Measurements from ENCODE around the gene NUP54.

Gene NUP54, protein sequence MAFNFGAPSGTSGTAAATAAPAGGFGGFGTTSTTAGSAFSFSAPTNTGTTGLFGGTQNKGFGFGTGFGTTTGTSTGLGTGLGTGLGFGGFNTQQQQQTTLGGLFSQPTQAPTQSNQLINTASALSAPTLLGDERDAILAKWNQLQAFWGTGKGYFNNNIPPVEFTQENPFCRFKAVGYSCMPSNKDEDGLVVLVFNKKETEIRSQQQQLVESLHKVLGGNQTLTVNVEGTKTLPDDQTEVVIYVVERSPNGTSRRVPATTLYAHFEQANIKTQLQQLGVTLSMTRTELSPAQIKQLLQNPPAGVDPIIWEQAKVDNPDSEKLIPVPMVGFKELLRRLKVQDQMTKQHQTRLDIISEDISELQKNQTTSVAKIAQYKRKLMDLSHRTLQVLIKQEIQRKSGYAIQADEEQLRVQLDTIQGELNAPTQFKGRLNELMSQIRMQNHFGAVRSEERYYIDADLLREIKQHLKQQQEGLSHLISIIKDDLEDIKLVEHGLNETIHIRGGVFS

DNA sequence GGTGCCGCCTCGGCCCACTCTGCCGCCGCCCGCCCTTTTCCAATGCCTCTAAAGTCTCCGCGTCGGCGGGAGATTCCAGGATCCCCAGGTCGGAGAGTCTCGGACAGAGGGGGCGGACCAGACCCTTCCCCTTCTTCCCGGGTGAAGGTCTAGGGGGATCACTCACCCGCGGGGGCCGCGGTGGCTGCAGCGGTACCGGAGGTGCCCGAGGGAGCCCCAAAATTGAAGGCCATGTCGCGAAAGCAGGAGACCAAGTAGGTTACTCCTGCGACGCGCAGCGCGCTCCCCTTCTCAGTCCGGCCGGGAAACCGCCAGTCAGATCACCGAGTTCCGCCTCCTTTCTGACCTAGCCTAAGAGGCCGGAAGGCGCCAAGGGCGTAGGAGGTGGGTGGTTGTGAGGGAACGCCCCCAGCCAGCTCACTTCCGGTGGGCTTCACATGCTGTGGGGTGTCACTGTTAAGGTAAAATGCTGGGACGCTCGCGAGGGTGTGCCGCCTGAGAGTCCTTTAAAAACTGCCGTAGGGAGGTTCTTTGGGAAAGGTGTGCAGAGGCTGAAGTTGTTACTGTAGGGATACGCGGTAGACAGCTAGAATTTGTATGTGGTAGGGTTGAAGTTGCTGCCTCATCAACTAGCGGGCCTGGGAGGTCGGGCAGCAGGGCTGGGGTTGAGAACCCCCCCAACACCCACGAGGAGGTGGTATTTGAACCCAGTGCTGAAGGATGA, at the start of gene NUP54:
NUP54 (minus strand) TSS at position 256 of the 724 bp plus-strand sequence; CDS start at position 233, 23 bp downstream.
- DNase-seq = peak; percentile 92

DNA sequence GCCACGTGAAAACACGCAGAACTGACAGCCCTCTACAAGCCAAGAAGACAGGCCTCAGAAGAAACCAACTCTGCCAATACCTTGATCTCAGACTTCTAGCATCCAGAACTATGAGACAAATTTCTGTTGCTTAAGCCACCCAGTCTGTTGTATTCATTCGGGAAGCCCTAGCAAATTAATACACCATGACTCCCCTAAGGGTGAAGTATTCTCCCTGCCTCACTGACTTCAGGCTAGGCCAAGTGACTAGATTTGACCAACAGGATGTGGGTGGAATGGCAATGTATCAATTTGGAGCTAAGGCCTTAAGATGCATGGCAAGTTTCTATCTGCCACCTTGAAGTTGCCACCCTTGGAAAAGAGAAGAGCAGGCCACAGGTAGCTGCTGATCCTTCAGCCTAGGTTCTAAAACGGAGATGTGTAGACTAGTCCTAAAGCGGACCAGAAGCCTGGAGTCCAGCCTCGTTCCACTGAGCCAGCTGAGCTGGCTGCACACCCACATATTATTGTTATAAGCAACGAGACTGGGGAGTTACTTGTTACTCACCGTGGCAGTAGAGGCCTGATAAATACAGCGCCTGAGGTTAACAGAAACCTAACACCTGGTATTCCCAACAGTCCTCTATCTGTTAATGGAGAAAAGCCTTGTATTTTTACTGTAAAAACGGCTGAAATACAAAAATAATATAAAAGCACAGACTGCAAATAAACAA, 49.0 kb upstream of the NUP54 start:
- no peak for DNase-seq

DNA sequence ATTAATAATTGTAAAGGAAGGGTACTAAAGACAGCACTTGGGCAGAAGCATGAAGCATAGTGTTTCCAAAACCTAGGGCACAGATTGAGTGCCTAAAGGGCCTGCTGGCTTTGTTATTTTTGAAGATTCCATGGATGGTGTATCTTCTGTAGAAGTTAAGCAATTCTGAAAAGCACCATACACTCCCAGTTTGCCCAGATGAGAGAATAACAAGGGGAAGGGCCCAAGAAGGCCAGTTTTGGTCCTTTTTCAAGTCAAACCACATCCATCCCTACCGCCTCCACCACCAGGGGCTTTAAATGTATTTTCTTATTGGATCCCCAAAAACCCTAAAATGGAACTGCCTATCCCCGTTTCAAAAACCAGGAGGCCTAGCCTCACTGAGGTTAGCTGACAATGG, 48.2 kb upstream of the NUP54 start:
- no peak for DNase-seq

DNA sequence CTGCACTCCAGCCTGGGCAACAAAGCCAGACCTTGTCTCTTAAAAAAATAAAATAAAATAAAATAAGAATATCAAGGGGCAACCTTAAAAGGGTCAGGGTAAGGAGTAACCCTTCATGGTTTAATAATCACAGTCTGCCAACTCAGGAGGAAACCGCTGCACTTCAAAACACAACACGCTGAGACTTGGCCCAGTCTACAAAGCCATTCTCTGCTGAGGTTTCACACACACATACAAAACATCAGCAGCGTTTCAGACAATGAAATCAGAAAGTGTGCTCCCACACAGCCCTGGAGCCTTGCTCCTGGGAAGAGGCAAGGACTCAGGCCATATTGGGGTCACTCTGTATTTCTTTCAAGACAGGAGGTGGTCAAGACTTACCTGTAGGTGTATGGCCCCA, 47.1 kb upstream of the NUP54 start:
- DNase-seq = no peak

DNA sequence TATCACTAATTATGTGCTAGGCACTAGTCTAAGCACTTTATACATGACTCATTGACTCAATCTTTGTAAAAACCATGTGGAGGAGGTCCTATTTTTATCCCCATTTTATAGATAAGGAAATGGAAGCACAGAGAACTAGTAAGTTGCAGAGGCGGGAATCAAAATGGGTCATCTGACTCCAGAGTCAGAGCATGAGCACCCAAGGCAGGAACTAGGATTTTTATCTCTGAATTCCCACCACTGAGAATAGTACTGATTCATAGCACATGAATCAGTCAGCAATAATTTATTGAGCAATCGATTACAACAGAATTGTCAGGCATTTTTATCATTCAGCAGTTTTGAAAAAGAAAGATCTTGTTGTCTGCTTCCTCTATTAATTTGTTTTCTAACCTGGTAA, 46.1 kb upstream of the NUP54 start:
- DNase-seq = no peak

DNA sequence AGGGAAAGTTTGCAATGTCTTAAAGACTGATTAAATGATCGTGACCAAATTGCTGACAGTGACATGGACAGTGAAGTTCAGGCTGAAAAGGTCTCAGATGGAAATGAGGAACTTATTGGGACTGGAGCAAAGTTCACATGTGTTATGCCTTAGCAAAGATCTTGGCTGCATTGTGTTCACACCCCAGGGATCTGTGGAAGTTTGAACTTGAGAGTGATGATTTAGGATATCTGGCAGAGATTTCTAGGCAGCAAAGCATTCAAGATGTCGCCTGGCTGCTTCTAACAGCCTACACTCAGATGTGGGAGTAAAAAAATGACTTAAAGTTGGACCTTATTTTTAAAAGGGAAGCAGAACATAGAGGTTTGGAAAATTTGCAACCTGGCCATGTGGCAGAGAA, 44.0 kb upstream of the NUP54 start:
- DNase-seq = no peak

DNA sequence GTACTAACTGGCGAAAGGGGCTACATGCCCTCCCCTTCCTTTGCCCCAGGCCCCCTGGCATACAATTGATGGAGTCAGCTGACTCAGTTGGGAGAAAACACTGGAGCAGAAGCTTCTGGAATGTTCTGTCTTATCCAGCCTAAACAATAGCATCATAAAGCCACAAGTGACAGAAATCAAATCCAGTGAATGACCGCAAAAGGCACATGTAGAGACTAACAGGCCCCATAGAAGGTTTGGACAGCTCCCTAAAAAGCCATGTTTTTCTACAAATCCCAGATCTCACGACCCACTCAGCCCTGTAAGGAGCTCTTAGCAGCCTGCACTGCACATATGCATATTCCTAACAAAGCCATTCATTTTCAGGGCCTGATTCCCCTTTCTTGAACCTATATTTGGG, 40.4 kb upstream of the NUP54 start:
- DNase-seq = no peak

DNA sequence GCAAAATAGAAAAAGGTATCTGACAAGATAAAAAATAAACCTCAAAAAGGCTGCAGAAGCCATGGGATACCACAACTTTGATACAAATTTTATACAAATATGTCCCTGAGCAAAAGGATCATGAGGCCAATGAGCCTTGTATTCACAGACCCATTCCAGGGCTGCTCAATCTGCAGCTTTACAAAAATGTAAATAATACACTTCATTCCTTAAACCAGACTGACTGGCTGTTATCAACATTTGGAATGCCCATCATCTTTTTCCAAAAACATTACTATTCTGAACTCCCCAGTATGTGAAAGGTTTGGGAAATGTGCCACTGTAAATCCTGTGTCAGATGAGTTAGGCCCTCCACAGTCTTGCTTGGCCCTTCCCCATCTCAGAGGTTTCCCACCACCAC, 40.0 kb upstream of the NUP54 start:
- DNase-seq = no peak

DNA sequence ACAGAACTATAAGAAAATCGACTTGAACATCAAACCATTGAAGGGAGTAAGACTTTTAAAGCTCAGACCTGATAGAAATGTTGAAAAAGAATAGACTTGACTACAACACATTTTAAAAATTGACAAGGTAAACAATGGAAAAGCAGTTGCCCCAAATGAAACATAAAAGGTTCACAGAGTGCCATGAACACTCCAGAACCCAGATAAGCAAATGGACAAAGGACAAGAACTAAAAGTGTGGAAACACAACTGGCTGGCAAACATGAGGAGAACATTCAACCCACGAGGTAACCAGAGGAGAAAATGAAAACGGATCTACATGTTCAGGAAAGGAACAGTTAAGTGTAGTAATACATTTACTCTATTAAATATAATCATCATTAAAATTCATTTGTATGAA, 39.0 kb upstream of the NUP54 start:
- no peak for DNase-seq

DNA sequence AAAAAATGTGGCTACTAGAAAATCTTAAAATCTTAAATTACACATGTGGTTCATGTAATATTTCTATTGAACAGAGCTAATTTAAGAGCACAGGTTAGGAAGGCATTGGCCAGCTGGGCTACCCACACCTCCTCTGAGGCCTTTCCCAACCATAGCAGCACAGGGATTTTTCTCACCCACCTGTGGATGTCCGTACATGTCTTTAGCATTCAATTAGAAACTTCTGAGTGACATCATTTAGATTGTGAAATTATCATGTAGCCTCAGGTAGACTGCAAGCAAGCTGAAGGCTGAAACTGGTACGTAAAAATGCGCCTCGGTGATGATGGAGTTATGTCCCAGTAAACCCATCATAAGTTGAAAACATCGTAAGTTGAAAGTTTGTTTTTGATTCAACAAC, 34.3 kb upstream of the NUP54 start:
- DNase-seq = no peak

DNA sequence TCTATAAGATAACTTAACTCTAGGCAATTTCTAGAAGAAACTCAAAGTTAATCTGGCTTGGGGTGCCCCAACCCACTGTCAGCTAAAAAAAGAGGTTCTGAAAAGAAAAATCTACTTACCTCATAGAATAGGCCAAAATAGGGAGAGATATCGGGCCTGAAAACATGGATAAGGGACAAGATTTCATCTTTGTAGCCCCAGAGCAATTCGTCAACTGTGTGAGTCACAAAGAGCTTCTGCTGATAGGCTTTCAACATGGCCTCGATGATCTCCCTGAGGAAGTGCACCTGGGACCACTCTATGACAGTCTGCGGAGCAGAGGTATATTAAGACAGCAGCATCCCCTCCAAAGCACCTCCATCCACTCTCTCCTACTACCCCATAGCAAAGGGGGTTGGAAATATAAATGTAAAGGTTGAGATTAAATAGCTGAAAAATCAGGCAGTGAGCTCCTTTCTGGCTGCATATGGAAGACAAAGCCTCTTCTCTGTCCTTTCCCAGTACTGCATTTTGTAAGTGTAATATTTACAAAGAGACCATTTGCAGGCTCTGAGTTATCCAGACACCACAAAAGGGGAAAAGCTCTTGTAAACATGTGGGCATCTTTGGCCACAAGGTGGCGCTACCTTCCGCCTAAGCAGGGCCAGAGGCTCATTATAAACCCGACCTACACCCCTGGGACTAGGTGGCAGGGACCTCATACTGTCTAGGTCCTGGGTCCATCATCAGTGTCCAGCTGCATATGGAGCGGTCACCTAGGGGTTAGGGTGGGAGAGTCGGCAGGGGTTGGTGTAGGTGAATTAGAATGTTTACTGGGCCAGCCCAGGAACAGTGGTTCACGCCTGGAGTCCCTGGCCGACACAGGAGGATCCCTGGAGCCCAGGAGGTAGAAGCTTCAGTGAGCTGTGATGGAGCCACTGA, 31.5 kb upstream of the NUP54 start:
- DNase-seq = peak; percentile 72

DNA sequence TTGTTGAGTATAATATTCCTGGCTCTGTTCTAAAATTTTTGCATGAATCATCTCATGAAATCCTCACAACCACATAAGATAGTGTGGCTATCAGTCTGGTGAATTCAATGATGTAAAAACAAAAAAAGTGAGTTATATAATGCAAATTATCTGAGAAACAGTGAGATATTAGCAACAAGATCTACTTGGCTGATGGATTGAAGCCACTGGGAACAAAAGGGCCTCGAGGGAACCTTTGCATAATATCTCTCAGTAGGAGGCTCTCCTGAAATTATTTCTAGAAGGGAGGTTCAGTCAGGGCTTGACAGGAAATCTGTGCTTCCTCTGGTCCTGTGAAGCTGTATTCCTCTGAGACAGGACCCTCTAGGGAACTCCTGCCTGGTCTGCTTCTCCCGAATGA, 30.1 kb upstream of the NUP54 start:
- no peak for DNase-seq

DNA sequence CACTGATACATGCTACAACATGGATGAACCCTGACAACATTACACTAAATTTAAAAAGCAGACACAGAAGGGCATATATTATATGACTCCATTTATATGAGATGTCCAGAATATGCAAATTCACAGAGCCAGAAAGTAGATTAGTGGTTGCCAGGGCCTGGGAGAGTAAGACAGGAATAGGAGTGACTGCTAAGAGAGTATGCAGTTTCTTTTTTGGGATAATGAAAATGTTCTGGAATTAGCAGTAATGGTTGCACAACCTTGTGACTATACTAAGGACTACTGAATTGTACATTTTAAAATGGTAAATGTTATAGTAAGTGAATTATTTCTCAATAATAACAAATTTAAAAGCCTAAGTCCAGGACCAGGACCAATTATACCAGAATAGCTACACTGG, 29.5 kb upstream of the NUP54 start:
- DNase-seq = no peak

DNA sequence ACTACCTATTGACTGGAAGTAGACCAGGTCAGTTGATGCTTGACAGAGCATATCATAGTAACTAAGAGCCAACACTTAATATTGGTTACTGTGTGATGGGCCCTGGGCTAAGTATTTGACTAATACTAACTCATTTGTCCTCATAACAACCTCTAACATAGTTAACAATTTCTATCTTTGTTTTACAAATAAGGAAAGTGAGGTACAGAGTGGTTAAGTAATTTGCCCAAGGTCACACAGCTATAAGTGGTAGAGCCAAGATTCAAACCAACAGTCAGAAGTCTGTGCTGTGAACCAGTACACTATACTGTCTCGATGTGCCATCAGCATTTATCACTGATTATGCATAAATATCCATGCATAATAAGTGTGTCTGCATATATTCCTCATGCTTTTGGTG, 27.1 kb upstream of the NUP54 start:
- no peak for DNase-seq

DNA sequence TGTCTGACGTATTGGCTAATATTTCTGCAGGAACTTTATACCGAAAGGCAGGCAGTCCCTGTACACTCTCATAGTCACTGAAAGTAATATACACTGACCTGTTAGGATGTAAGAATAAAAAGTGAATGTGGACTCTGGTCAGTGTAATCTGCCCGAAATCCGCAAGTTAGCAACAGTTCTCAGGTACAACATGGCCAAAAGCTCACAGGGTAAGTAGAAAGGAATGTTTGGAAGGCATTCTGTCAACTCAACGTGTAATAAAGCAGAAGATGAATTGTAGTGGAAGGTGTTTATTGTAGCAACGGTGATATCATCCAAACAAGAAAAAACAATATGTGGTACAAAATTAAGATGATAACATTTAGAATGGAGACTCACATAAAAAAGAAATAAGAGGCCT, 26.0 kb upstream of the NUP54 start:
- no peak for DNase-seq

DNA sequence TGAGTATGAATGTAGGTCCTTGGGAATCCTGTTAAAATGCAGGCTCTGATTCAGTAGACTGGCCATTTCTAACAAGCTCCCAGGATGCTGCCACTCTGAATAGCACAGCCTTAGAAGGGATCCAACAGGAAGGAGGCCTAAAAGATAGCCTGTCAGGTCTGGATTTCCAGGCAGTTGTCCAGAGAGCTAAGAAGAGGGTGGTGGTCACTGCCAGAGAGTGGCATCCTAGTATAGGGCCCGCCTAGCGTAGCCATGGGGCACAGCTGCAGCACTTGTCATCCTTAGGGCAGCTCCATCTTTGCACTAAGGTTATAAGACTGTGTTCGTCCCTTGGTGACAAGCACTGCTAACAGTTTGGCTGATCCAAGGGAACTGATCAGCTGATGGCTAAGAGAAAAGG, 20.5 kb upstream of the NUP54 start:
- DNase-seq = no peak

DNA sequence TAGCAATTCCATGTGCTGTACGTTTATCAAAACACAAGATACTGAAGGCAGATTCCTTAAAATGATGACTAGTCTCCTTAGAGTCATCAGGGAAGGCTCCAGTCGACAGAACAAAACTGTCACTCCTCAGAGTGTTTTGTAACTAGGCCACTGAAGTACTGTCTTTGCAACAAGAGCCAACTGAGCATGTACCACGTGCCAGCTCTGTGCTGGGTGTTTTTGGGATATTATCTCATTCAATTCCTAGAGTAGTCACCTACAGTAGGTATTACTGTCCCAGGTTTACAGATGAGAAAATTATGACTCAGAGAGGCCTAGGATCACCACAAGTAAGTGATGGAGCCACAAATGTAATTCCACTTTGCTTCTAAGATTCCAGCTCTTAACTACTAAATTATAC, 18.3 kb upstream of the NUP54 start:
- DNase-seq = no peak

DNA sequence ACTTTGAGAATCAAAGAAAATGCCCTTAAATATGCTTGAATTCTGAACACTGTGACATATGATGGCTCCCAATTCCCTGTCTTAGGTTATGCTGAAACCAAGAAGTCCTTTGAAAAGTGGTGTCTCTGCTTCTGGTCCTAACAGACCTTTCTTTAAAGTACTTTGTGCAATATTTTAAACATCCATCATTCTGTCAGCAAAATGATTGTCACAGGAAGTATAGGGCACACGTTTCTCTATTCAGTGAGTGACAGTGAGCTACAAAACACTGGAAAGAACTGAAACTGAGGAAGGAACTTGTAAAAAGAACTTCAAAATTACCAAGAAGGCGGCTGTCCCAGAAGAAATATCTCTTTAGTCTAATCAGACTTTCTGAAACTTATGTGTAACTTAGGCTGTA, 12.2 kb upstream of the NUP54 start:
- no peak for DNase-seq

DNA sequence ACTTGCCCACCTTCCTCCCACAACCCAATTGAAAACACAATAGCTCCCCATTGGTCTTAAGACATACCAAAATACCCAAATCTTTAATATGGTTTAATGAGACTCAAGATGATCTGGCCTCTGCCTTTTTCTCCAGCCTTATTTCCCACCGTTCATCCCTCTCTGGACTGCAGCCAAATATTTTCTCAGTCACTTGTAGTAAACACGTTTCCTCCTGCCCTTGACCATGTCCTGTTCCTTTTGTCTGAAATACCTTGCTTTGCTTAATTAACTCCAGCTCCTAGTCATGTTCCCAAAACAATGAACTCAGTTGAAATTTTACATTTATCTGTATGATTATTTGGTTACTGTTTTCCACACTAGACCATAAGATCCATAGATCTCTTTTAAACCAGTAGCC, 8.4 kb upstream of the NUP54 start:
- no peak for DNase-seq

DNA sequence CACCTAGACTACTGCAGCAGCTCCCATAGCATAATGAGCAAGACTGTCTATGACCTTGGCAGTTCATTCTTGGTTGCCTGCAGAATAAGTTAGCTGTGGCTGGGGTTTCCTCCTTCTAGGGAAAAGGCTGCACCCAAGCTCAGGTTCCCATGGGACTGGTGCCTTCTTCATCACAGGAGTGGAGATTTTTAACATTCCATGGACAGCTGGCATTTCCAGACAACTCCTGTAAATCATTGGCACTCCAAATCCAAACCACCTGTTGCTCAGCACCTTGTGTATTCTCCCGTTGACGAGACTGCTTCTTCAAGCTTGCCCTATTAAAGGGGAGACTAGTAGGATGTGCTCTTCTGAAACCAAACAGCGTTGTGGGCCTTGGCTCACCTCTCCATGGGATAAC, 7.8 kb upstream of the NUP54 start:
- no peak for DNase-seq

DNA sequence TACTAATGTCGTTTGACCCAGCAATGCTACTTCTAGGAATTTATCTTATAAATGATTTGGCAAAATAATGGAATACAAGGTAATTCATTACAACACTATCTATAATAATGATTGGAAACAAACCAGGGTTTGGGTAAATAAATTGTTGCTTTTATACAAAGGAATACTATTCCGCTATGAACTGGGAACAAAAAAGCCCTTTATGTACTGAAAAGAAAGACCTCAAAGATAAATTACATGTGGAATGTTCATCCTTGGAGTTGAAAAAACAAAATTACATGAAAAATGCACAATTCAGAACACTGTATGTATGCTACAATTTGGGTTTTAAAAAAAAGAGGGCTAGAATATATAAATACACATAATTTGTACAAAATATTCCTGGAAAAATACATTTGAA, 5.2 kb upstream of the NUP54 start:
- DNase-seq = no peak

DNA sequence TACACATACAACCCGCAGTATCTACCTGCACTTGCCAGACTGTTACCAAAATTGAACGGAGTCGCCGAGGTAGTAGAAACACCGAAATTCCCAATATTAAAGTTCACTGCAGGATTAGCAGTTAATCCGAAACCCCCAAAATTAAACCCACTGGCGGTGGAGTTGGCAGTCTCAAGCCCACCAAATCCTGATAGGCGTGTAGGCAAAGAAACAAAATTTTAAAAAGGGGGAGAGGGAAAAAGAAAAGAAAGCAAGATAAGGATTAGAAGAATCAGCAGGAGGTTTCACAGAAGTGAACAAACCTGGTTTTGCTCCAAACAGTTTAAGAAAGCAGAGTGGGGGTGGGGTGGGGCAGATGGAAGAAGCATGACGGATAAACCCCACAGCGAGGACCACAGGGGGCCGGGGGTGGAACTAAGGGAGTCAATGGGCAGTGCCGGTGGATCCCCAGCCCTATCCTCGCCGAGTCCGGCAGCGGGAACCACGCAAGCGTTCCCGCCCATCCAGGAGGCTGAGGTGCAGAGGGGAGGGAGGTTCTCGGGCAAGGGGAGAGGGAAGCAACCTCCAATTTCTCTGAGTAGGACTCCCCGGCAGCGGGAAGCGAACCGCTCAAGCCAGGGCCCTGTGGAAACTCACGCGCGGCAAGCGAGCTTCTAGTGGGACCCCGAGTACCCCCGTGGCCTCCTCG, 599 bp downstream of the NUP54 start:
- peak; percentile 73 for DNase-seq

All from GDM1 (cell line).